ENCODE measurements around the gene LELP1.
"Not testable (repeated sequence)": the region's sequence is repeated elsewhere in the genome, so short reads cannot be mapped to it uniquely, and the experiment has no call there.

The LELP1 gene

DNA sequence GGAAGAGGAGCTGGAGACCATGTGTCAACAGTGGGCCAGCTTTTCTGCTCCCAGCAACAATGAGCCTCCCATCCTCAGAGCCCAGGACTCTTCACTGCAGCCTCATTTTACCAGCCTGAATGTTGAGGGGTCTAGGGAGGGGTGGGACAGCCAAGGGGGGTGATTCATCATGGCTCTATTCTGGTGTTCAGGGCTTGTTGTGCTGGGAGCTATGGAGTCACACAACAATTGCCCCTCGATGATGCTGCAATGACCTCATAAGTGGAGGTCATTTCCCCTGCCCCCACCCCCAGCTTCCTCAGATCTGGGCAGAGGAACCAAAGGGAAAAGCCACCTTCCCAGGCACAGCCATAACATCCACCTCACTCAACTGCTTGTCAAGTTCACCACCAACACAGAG lies at the start of gene LELP1:
Gene LELP1, plus strand, starts transcription at position 301 of the 400 bp plus-strand sequence. CDS start 1,278 bp downstream, outside the sequence.
- DNase-seq (ENCODE audit: low spot score): no peak

DNA sequence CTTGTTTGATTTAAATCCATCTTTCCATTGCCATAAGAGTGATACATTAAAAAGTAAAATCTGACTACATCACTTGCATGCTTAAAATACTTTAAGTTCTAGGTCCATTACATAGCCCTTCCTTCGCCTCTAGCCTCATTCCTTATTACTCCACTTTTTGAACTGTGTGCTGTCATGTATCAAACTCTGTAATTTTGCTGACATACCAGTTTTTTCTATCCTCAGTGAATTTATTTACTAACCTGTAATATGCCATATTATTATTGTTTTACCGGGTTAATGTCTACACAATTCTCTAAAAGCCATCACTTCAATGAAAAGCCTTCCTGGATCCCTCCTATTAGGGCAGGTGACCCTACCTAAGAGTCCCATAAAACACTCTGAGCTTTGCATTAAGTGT lies 47.7 kb upstream of the LELP1 start:
- no peak for DNase-seq (ENCODE audit: low spot score)

DNA sequence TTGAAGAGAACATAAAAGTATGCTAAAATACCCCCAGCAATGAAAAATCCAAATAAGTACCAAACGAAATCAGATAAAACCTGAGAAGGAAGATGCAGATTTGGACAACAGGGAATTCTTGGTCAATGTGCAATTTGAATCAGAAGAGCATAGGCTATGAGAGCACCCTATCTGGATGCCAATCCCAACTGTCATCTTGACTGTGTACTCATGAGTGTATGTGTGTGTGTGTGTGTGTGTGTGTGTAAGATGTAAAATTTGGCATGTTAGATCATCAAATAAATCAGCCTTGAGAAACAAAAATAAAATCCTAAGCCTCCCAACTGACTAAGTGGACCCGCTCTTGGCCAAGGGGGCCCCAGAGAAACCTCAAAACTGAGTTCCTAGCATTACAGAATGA lies 34.5 kb upstream of the LELP1 start:
- DNase-seq (ENCODE audit: low spot score): no peak

DNA sequence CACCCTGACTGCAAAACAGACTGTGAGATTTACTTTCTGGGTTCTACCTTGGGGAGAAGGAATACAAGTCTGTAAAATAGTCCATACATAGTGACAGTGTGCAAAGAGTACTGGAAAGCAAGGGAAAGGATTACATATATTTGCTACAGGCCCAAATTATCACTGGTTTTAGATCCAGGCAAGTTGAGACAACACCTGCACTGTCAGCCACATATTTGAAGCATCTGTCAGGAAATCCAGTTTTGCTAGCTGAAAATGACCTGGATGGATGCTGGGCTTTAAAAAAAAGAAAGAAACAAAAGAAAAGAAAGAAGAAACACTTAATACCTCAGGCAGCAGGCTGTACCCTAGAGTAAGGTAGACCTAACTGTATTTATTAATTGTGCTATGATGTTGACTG lies 28.6 kb upstream of the LELP1 start:
- DNase-seq (ENCODE audit: low spot score): no peak

DNA sequence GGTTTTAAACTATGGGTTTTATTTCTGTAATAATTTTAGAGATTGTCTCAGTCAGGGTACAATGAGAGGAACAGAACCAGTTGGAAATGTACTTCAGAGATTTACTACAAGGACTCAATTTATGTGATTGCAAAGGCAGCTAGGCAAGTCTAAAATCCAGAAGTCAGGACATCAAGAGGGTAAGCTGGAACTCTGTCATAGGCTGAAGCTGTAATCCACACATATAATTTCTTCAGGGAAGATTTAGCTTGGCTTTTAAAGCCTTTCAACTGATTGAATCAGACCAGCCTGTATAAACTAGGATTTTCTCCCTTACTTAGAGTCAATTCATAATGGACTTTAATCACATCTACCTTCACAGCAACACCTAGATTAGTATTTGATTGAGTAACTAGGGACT lies 24.3 kb upstream of the LELP1 start:
- no peak for DNase-seq (ENCODE audit: low spot score)

DNA sequence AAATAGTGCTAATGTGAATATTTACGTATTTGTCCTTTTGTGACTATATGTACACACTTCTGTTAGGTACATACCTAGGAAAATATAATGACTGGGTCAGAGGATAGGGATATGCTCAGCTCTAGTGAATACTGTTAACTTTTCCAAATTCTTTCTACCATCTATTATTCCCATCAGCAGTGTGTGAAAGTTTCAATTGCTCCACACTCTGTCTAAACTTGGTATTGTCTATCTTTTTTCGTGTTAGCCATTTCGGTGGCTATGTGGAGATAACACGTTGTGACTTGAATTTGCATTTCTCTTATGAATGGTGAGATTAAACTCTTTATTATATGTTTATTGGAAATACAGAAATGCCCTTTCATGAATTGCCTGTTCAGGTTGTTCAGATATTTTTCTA lies 22.7 kb upstream of the LELP1 start:
- DNase-seq (ENCODE audit: low spot score): no peak

DNA sequence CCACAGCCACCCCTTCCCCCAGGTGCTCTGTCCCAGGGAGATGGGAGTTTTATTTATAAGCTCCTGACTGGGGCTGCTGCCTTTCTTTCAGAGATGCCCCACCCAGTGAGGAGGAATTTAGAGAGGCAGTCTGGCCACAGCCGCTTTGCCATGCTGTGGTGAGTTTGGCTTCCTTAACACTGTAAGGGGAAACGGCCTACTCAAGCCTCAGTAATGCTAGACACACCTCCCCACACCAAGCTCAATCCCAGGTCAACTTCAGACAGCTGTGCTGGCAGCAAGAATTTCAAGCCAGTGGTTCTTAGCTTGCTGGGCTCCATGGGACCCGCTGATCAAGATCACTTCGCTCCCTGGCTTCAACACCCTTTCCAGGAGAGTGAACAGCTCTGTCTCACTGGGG lies 14.9 kb upstream of the LELP1 start:
- DNase-seq (ENCODE audit: low spot score): not testable (repeated sequence)

DNA sequence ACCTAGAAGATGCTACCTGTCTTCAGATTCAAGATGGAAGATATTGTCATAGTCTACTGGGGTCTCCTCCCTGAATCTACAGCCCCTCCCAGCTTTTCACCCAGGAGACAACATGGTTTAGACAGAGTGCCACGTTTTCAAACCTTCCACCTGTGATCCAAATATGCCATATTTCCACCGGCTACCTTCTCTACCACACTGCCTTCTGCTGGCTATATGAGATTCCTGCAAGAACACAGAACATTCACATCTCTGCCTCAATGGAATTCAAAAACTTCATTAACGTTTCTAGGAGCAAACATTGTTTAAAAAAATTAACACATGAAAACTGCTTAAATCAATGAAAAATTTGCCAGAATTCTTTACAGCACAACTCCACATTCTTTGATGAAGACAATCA lies 12.9 kb upstream of the LELP1 start:
- DNase-seq (ENCODE audit: low spot score): no peak

DNA sequence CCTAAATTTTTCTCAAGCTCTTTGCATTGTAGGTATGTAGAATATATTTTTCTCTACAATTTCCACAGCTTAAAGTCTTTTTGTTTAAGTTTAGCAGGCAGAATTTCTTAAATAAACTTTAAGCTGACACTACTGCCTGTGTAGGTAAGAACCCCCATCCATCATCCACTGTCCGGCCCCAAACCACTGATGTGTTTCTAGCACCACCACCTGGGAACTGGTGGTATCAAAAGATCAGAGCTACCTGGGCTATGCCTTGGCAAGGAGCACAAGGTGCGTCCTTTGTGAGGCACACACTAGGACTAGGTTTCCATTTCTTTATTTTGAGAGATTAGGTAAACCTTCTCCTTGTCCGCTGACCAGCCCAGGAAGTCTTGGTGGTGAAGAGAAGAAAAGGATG lies 10.5 kb upstream of the LELP1 start:
- peak; percentile 8 for DNase-seq (ENCODE audit: low spot score)

DNA sequence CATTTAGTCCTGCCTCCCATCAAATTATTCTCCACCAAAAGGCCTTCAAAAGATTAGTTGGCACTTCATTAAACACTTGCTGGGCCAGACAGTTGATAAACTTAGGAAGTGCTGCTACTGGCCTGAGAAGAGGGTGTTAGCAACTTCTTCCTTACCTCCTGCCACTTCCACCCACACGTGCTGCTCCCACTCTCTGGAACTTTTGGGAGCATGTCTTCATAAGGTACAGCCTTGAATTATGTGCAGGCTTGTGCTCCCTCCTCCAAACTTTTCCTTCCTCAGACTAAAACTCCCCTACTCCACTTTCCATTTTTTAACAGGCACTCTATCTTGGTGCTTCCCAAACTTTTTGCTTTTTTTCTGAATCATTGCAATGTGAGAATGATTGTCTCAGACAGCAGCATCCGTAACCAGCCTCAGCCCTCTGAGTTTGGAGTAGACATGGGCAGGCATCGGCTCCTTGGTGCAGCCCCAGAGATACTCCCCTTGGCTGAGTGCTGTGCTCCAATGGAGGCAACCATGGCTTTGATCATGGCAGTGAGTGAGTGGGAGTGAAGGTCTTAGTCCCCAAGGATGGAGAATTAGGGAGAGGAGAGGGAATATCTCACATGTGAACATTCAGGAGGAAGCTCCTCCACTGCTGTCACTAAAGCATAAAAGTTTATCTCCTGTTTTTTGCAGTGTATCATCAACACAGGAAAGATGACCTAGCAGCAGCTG lies 8.7 kb upstream of the LELP1 start:
- no peak for DNase-seq (ENCODE audit: low spot score)

DNA sequence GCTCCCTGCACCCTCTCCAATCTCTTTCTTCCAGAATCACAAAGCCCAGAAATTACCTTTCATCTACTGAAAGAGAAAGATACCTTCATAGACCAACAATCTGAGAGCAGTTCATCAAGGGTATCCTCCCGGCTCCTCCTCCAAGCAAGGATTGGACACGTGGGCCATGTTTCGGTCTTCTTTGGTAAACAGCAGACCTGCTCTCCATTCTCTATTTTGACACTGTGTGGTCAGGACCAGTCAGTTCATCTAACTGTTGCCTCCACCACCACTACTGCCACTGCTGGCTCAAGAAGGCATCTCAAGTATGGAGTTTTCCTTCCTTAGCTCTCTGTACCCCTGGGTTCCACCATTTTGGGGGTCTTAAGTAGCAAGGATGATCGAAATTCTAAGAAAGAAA lies 8.0 kb upstream of the LELP1 start:
- DNase-seq (ENCODE audit: low spot score): no peak

DNA sequence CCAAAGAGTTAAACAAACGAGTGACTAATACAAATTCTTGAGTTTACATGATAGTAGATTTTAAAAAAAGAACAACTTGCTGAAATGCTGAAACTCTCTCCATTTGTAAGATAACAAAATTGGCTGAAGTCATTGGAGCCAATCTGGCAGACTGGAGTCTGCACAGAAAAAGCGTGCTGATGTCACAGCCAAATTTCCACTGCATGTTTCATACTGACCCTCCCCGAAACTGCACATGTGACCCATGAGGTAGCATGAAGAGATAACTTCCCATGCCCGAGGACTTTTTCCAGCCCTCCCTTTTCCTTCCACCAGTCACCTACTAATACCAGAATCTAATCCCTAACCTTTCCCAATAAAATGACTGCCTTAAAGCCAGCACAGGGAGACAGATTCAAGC lies 1.2 kb upstream of the LELP1 start:
- DNase-seq (ENCODE audit: low spot score): no peak

DNA sequence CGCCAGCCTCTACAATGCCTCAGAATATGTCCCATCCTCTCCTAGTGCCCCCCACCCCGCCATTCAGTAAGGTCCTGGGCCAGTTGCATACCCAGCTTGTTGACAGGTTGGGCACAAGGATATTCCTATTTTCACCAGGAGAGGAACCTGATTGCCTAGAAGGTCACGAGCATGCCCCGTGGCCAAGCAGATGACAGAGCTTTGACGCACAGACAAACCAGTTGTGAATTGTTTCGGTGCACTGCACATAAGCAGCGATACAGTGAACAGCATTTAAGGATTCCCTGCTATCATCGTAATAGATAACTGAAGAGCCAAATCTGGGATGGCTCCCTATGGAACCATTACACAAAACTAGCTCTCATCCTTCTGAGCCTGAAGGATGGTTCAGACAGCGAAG lies 3.4 kb downstream of the LELP1 start:
- DNase-seq (ENCODE audit: low spot score): no peak

DNA sequence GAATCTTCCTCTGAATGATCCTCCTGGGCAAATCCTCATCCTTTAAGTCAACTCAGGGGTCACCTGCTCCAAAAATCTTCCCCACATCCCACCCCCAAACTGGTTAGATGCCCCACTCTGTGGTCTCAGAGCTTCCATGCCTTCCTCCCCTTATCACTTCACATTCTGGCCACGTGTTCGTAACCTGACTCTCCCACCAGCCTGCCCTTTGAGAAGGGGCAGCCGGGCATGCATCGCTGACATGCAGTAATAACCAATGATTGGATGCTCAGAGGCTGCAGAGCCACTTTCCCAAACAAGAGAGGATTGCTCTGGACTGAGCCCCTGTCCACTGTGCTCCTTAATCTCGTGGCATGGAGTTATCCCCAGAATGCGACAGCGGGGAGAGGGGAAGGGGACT lies 7.0 kb downstream of the LELP1 start:
- no peak for DNase-seq (ENCODE audit: low spot score)

DNA sequence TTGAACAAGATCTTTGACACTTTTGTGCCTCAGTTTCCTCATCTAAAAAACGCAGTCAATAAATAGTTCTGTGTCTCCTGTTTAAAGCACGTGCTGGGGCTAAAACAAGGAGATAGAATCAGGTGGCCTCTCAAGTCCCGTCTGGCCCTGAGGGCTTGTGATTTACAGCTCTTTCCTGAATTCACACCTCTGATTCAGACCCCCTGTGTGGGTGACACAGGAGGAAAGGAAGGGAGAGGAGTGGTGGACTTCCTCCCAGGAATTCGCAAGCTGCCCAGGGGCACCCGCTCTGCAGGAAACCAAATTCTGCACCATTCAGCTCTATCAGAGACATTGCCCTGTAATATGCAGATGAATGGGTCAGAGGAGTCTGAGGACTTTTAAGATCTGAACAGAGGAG lies 9.0 kb downstream of the LELP1 start:
- no peak for DNase-seq (ENCODE audit: low spot score)

DNA sequence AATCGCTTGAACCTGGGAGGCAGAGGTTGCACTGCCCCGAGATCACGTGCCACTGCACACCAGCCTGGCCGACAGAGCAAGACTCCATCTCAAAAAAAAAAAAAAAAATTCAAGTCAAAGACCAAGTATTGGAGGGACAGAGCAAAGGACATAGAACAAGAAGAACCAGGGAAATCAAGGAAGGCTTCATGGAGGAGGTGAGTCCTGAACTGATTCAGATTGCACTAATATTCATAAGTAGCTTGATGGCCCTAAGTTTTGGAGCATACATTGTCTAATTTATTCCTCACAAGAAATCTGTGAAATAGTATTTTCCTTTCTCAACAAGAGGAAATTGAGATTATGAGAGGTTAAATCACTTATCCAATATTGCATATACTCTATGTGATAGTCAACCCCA lies 10.3 kb downstream of the LELP1 start:
- no peak for DNase-seq (ENCODE audit: low spot score)

DNA sequence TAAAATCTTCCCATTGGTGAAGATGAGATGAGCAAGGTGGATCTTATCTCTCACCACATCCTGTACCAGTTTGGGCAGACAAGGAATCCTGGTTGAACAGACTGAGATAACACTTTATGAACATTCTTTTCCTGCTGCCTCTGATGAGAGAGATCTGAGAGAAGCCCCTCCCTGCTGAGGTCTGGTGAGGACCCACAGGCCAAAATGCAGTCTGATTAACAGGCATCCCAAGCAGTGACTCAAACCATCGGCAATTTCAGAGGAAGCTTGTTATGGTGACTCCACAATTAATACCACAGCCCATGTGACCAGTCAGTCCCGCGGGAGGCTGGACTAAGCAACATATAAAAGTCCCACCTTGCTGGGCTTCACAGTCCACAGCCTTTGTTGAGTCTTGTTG lies 14.0 kb downstream of the LELP1 start, which contains the start of gene PRR9:
Gene PRR9, plus strand, starts transcription at position 373 of the 400 bp plus-strand sequence. CDS start 561 bp downstream, outside the sequence.
- DNase-seq (ENCODE audit: low spot score): no peak

DNA sequence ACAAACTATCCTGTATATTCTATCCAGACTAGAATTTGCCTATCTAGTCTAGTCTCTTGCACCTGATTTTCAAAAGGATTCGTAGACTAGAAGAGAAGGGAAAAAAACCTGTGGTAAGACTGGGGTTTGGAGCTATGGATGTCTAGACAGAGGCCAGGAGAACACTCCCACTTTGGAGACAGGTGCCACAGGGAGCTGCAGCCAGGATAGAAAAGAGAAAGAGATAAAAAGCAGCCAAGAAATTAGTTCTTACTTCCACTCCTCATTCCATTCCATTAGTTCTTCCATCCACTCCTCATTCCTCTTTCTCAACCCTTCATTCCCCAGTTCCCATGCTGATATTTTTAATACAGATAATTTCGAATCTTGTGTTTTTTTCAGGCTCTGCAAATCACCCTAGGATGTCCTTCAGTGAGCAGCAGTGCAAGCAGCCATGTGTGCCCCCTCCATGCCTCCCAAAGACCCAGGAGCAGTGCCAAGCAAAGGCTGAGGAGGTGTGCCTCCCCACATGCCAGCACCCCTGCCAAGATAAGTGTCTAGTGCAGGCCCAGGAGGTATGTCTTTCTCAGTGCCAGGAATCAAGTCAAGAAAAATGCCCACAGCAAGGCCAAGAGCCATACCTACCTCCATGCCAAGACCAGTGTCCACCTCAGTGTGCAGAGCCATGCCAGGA lies 14.7 kb downstream of the LELP1 start:
- no peak for DNase-seq (ENCODE audit: low spot score)

DNA sequence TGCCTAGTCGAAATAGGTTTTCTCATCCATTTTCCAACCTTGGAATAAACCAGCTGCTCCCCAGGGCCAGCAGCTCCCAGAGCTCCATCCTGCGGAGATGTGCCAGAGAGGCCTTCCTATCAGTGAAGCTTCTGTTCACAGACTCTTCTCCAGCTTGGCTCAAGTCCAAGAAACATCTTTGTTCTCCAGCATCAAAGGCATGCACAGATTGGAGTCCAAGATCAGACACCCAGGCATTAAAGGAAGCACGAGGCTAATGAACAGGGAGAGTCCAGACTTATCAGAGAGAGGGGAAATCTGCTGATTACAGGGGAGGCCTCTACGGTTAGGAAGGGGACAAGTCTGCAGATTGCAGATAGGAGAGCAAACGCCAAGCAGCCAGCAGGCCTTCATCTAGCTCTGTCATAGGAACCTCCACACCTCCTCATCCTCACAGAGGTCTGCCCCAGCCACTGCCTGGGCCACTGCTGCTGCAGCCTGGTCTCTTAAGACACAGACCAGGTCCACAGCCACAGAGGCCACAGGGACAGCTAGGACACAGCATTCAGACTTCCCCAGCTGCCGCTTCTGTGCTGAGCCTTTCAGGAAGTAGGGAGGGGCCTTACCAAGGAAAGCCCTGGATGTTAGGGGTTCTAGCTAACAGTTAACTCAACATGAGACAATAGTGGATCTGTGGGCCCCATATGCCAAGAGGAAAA lies 17.5 kb downstream of the LELP1 start:
- no peak for DNase-seq (ENCODE audit: low spot score)

DNA sequence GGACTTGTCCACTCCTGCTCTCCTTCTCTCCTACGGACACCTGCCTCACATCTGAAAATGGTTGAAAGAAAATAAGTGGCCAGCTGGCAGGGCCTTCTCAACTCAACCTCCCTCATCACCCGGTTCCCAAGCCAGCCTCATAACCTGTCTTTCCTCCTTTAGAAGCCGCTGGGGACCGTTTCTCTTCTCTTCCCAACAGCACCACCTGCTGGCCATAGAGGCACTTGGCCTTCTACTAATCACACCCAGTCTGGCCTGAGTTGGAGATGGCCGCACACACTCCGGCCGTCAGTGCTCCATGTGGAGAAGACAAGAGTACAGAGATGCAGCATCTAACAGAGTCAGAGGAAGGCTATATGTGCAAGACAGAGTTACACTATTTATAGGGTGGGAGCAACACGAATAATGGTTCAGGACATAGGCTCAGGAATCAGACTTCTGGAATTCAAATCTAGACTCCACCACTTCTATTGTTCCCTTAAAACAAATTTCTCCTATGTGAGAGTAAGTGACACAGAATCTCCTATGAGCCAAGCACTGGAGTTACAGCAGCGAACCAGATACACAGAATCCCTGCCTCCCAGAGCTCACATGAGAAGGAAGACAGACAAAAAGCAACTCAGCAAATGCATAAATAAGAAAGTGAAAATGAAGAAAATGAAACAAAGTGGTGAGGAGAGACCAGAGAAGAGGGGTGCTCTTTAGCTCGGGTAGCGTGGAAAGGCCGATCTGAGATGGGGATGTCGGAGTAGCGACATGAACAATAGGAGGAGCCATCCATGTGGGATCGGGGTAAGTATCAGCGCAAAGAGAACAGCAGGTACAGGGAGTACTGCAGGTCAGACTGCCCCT lies 20.0 kb downstream of the LELP1 start:
- peak; percentile 44 for DNase-seq (ENCODE audit: low spot score)

DNA sequence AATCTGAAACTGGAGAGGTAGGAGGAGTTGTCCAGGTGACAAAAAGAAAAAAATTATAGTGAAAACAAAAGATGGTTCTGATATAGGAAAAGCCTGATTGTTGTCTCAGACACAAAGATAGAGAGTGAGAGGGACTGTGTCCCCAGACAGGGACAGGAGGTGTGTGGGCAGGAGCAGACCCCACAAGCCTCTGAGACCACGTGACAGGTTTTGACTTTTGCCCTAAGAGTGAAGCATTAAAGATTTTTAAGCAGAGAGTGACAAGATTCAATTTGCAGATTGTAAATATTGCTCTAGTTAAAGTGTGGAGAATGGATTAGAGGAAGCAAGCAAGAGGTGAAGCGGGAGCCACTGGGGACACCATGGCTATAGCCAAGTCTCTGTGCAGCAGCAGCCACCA lies 24.6 kb downstream of the LELP1 start:
- no peak for DNase-seq (ENCODE audit: low spot score)

DNA sequence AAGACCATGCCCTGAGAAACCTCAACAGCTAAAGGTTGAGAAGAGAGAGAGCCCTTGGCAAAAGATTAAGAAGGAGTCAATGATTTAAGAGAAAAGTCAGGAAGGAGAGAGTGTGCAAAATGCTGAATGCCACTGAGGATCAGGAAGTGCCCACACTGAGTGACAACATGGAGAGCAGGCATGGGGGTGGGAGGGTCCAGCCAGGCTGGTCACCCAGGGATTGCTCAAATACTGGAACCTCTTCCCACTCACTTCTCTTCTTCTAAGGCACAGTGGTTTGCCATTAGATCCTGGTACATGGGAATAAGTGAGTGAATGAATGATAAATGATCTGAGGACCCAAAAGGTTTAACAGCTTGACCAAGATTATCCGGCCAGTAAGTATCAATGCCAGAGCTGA lies 25.3 kb downstream of the LELP1 start:
- no peak for DNase-seq (ENCODE audit: low spot score)

Measured in hematopoietic multipotent progenitor cell treated with erythropoietin and hydrocortisone succinate and interleukin-3 and kit ligand, for 15 days (in vitro differentiated cells).